Islet of Langerhans (tissue), 1 donor: Measurements from ENCODE around the gene EPHA7.

Experiments
- FAIRE-seq: peaks from one replicate; lab custom pipeline; 2011; peaks lifted over from hg19 to GRCh38; lab: Jason Lieb, UNC

Gene EPHA7

DNA sequence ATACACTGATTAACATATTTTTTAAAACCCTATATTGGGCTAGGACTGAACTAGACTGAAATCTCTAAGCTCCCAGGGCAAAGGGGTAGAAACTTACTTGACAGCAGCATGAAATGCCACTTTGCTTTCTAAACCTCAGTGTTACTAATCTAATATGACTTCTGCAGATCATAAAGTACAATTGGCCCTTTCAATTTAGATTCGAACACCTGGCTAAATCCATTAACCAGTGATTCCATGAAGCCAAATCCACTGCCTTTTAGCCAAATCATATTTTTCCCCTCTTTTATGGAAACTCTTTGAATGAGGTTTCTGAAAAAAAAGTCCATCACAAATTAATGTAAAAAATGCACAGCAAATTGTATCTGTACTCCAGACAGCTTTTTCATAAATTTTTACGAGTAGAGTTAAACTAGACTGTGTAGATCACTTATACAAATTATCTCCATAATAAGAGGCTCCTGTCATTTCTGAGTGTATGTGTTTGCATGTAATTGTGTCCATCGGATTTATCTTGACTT lies 25.7 kb downstream of the EPHA7 start:
- FAIRE-seq = no peak

DNA sequence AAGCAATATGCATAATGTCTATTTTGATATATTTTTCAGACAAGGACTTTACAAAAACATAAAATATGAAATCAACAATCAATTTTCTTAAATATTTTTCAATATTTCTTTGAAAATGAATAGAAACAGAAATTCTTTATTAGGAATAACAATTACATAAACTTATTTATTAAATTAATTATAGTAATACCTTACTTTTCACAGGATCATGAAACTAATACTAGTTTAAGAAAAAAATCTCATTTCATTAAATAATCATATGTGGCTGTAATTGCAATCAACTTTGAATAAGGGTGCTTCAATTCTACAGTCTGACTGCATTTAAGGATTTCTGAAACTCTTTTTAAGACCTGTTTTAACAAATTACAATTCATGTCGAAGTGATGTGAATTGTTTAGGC lies 26.6 kb downstream of the EPHA7 start:
- FAIRE-seq = no peak

- no peak for FAIRE-seq
Measured at GRCh38 chr6:93391965-93392364, 27.4 kb downstream of the EPHA7 start.

DNA sequence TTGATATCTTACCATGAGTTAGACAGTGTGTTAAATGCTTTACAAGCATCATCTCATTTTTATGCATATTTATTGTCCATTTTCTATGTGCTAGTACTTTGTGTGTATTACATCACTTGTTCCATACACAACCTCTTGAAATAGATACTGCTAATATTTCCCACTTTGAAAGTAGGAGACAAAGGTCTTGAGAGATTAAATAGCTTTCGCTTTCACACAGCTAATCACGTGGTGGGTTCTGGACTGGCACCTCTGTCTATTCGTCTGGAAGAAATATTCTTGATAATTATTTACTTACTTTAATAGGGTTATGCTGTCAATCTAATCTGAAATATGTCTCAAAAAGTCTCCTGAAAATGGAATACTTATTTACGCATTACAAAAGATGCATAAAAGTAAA lies 30.2 kb downstream of the EPHA7 start:
- FAIRE-seq = no peak

DNA sequence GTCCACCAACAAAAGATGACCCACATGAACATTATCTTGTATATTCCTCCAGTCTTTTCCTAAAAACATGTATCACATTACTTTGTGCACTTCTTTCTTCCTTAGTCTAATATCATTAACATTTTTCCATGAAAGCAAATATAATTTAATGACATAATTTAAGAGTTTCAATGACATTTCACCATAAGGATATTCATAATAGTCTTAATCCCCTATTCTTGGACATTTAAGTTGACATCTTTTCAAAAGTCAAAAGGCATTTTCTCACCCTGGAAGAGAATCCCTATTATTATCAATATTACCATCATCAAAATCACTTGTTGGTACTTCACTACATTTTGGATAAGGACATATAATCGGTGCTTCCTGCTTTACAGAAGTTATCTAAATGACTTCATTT lies 31.3 kb downstream of the EPHA7 start:
- FAIRE-seq = no peak

GRCh38 chr6:93376026-93376540 lies 43.3 kb downstream of the EPHA7 start:
- no peak for FAIRE-seq

GRCh38 chr6:93373445-93373844 lies 45.9 kb downstream of the EPHA7 start:
- FAIRE-seq = no peak

DNA sequence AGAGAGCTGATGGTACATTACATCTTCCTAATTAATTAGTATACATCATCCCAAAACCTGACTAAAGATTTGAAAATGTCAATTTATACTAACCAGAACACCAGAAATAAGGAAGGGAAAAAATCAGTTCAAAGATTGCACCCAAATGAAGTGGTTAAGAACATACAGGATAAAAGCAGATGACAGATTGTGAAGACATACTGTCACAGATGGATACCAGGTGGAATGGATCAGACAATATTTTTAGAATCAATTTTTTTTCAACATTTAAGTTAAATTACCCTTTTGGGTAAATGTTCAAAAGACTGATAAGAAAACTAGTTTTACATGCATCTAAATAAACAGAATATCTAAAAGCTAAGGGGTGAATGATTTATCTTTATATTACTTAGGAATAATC lies 47.6 kb downstream of the EPHA7 start:
- no peak for FAIRE-seq

- no peak for FAIRE-seq
Measured at GRCh38 chr6:93369586-93370134, 49.7 kb downstream of the EPHA7 start.

GRCh38 chr6:93366506-93366905 lies 52.9 kb downstream of the EPHA7 start:
- FAIRE-seq = no peak

DNA sequence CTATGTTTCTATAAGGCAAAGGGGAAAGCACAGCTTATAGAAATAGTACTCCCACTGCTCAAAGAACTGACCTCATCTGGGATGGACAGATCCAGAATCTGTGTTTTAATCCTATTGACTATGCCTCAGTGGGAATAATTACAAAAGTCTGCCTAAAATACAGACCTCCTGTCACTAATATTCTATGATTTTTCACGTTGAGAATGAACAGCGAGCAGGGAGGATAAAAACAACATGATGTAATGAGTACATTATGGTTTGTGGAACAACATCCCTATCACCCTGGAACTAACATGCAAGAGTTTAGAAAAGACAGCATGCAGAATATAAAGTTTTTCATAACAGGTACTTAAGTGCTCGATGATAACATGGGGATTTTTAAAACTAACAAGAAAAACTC lies 53.9 kb downstream of the EPHA7 start:
- FAIRE-seq = no peak

DNA sequence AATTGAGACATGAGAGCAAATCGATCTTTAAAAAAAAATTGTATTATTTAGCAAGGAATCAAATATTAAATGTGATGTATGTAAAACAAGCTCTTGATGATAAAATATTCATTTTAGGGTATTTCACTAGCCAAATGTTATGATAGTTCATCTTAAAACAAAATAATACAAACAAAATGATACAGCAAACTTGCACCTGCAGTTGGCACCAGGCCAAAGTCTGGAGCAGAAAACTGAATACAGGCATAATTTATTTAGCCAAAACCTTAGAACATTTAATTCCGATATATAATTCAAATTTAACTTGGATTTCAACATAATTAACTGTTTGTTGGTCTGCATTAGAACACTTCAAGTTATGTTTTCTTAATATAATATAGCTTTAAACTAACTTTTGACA lies 60.9 kb downstream of the EPHA7 start:
- FAIRE-seq = no peak

- no peak for FAIRE-seq
Measured at GRCh38 chr6:93352604-93353003, 66.8 kb downstream of the EPHA7 start.

DNA sequence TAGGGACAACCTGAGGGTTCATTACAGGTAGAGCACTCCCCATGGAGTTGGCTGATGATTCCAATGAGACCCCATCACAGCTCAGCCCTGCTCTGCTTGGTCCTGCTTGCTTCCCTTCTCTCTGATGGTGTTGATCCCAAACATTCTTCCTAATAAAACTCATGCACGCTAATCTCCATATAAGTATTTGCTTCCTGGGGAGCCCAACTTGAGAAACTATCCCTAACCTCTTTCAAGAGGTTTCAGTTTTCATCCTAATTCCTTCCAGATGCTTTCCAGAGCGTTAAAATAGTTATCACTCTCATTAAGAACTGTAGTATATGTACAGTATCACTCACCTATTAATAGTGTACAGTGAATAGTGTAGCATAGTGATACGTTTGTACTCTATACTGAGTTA lies 68.1 kb downstream of the EPHA7 start:
- FAIRE-seq = no peak

DNA sequence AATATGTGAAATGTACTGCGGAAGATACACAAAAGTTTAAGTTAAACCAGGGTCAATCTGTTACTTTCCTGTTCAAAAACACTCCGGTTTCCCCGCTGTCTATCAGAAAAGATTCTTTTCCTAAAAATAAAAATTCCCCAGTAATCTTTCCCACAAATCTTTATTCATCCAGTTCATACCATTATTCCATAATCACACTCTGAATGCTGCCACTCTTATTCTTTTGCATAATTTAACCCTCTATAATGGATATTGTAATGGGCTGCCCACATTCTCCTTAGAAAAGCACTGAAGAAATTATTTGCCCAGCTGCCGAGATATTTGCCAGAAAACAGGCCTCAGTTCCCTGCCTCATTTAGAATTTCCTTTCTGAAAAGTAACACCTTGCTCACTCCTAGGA lies 68.6 kb downstream of the EPHA7 start:
- no peak for FAIRE-seq

DNA sequence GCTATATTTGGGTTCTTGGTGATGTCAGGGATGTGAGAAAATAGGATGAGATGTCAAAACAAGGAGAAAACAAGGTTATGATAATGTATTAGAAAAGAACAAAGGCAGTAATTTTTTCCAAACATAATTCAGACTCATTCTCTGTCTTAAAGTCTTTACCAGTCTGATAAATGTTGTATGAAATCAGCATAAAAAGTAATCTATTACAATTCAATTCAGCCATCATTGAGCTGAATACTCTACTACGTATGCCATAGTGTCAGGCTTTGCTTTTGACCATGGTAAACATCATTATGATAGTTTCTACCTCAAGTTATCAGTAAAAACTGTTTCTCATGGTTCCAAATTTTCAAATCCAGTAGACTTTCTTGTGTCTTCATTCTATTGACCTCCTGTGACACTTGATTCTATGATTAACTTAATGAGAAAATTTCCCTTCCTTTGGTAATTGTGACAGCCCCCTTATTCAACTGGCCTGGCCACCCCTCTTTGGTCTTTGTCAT lies 75.0 kb downstream of the EPHA7 start:
- no peak for FAIRE-seq

- FAIRE-seq = no peak
Measured at GRCh38 chr6:93343476-93343875, 75.9 kb downstream of the EPHA7 start.

GRCh38 chr6:93341900-93342613 lies 77.3 kb downstream of the EPHA7 start:
- no peak for FAIRE-seq

- no peak for FAIRE-seq
Measured at GRCh38 chr6:93337772-93338394, 81.5 kb downstream of the EPHA7 start.

- FAIRE-seq = no peak
Measured at GRCh38 chr6:93337014-93337413, 82.3 kb downstream of the EPHA7 start.

- no peak for FAIRE-seq
Measured at GRCh38 chr6:93329301-93330000, 89.9 kb downstream of the EPHA7 start.

- no peak for FAIRE-seq
Measured at GRCh38 chr6:93327857-93328256, 91.5 kb downstream of the EPHA7 start.

GRCh38 chr6:93325761-93326160 lies 93.6 kb downstream of the EPHA7 start:
- FAIRE-seq = no peak
